Natural killer cell treated with Interleukin-12 subunit alpha and Interleukin-12 subunit beta and Interleukin-15 and Interleukin-18, amount 100 ng/mL, for 72 hours (primary cell): ENCODE data around the gene SH3RF1. TPM values are rescaled to one million over a fixed set of nuclear protein-coding genes. Genes with fewer than 3 reads are reported as not detected.
A peak's percentile ranks its signal among the peaks of the same experiment; 100 is the strongest.
"Not testable (repeated sequence)": the region's sequence is repeated elsewhere in the genome, so short reads cannot be mapped to it uniquely, and the experiment has no call there.

ENCODE experiments used
- ATAC-seq, 2 donors: fragments of 150-1000 bp; cut with Tn5 transposase in 1 of 2; sonication (Bioruptor Pico), chemical (Tn5 transposase) in 1 of 2; 2 replicates each; pipeline ENCODE4 v1.10.0; 2021
- DNase-seq: peaks from one replicate; pipeline ENCODE4 v3.0.0; 2022; ENCODE audit warnings: low spot score
- H3K27ac Mint-ChIP-seq, 2 donors: 1 replicate in 1 of 2; 2 replicates in 1 of 2; pipeline ENCODE4 v1.8.0; 2022; ENCODE audit warnings: mixed read lengths in 2 of 2, mild to moderate bottlenecking in 1 of 2, moderate library complexity in 1 of 2
- H3K27me3 Mint-ChIP-seq, 2 donors: 1 replicate in 1 of 2; 2 replicates in 1 of 2; pipeline ENCODE4 v1.8.0; 2022; ENCODE audit warnings: mixed read lengths in 2 of 2
- H3K36me3 Mint-ChIP-seq: one replicate; pipeline ENCODE4 v1.8.0; 2022; ENCODE audit warnings: mixed read lengths
- H3K4me1 Mint-ChIP-seq, 2 donors: 1 replicate in 1 of 2; 2 replicates in 1 of 2; pipeline ENCODE4 v1.8.0; 2022; ENCODE audit warnings: low read depth in 2 of 2, mixed read lengths in 2 of 2, mild to moderate bottlenecking in 1 of 2
- H3K4me3 Mint-ChIP-seq: one replicate; pipeline ENCODE4 v1.8.0; 2022; ENCODE audit warnings: mixed read lengths
- H3K9me3 Mint-ChIP-seq: 2 replicates; pipeline ENCODE4 v1.8.0; 2022; ENCODE audit warnings: mixed read lengths
- total RNA-seq, 2 donors: library from RNA; stranded (reverse); gene quantifications; one replicate each; pipeline ENCODE4 v1.2.3, GENCODE V29; 2022

Gene SH3RF1
- total RNA-seq, 2 donors from 2014 or later = 0.64 to 1.3 TPM

DNA sequence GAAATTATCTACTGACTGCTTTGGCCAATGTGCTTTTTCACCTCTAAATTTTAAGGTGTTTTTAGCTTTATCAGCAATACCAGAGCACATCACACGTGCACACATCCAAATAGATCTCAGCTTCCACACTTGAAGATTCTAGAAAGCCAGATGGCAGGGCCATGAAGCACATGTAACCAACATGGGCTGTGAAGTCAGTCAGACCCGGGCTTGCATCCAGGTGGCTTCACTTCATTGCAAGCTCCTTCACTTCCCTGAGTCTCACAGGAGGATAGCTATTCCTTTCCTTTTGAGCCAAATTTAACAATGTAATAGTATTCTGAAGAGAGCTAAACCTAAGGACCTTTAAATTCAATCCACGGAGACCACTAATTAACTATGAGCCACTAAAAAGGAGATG lies 86.5 kb downstream of the SH3RF1 start:
- Mint-ChIP-seq H3K9me3 (no peaks in the 10 kb centered on the region), H3K4me1 (peaks cover 6 to 10% of the 10 kb centered on the region in 2 donors), H3K4me3 (no peak overlapping the region), H3K36me3 (no peaks in the 10 kb centered on the region), H3K27me3 (peaks cover 2 to 21% of the 10 kb centered on the region in 2 donors), H3K27ac (no peak overlapping the region)
- no peak for DNase-seq
- ATAC-seq = no peak

DNA sequence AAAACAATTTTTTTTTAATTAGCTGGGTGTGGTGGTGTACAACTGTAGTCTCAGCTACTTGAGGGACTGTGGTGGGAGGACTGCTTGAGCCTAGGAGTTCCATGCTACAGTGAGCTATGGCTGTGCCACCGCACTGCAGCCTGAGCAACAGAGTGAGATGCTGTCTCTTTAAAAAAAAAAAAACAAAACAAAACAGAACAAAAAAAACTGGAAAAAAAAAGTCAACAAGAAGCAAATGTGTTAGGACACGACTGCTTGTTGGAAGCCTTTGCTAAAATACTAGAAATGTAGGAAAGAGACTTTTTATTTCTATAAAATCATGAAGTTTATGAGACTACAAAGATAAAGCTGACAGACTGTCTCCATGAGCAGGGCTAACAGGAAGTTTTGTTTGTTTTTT lies 87.2 kb downstream of the SH3RF1 start:
- H3K27ac Mint-ChIP-seq = no peak overlapping the region
- H3K36me3 Mint-ChIP-seq = no peaks in the 10 kb centered on the region
- H3K4me3 Mint-ChIP-seq = no peak overlapping the region
- peaks cover 2 to 17% of the 10 kb centered on the region in 2 donors for H3K27me3 Mint-ChIP-seq
- no peaks in the 10 kb centered on the region for H3K9me3 Mint-ChIP-seq
- H3K4me1 Mint-ChIP-seq = peaks cover 2 to 4% of the 10 kb centered on the region in 2 donors
- ATAC-seq (no peak), DNase-seq (no peak)

DNA sequence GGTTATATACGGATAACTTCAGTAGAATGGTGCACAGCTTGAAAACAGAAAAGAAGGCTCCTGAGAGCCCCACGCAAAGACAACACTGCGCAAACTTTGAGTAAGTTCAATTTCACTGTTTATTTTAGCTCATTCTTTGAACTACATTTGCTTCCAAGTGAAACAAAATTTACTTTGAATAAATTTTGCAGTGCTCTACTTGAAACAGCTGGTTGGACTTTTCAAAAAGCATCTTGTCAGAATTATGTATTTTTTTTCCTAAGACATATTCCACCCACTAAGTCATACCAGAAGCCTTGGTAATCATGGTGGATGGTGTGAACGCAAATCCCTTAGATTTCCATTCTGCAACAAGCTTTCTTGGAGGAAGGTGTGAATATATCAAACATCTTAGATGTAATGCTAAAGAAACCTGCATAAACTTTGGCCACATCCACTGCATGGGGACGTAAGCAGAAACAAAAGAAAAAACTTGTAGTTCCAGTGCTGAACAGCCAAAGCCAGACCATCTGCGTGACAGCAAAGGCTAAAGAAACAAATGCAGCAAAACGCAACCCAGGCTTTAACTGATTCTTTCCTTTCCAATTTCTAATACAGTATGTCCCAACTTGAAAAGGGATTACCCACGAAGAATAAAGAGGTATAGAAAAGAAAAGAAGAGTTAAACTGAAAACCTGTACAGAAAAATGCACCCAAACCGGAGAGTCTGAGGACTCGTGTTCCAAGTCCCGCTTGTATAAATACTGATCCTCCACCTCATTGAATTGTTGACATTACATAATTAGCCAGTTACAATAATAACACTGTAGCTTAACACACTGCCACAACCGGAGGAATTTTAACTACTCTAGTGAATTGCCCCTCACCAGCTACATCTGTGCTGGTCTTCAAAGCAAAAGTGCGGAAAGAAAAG lies 90.9 kb downstream of the SH3RF1 start:
- H3K27me3 Mint-ChIP-seq = peaks cover 2 to 8% of the 10 kb centered on the region in 2 donors
- no peaks in the 10 kb centered on the region for H3K9me3 Mint-ChIP-seq
- DNase-seq (no peak), ATAC-seq (no peak)
- H3K4me3 Mint-ChIP-seq = no peak overlapping the region
- H3K4me1 Mint-ChIP-seq = peaks cover 8 to 10% of the 10 kb centered on the region in 2 donors
- H3K27ac Mint-ChIP-seq = no peak overlapping the region
- no peaks in the 10 kb centered on the region for H3K36me3 Mint-ChIP-seq

DNA sequence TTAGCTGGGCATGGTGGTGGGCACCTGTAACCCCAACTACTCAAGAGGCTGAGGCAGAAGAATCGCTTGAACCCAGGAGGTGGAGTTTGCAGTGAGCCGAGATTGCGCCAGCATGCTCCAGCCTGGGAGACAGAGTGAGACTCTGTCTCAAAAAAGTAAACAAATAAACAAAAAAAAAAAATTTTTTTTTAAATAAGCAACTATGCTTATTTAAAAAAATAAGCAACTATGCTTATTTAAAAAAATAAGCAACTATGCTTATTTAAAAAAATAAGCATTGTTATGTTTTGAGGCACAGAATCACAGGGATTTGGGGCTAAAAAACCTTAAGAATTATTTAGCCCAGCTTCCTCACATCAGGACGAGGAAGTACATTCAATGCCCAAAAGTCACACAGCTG lies 92.7 kb downstream of the SH3RF1 start:
- not testable (repeated sequence) for ATAC-seq, DNase-seq, H3K27me3 Mint-ChIP-seq, H3K9me3 Mint-ChIP-seq, H3K27ac Mint-ChIP-seq, H3K4me3 Mint-ChIP-seq, H3K36me3 Mint-ChIP-seq
- H3K4me1 Mint-ChIP-seq = peaks cover 15 to 16% of the 10 kb centered on the region in 2 donors

DNA sequence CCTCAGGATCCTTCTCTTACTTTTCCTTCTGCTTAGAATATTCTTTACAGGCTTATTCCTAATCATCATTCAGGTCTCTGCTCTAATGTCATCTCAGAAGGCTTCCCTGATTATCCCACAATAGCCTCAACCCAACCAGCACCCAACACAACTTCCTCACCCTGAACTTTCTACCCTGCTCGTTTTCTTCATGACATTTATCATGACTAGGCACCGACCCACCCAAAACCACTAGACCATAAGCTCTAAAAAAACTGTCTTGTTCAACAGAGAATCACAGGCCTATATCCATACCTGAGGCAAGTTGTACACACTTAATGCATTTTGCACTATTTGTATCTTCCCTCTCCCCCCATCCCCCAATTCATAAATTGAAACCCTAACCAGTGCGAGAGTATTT lies 95.3 kb downstream of the SH3RF1 start:
- ATAC-seq = no peak
- H3K27ac Mint-ChIP-seq = no peak overlapping the region
- no peaks in the 10 kb centered on the region for H3K9me3 Mint-ChIP-seq
- H3K4me1 Mint-ChIP-seq = peaks cover 15 to 16% of the 10 kb centered on the region in 2 donors
- H3K4me3 Mint-ChIP-seq = peak overlapping the region; percentile 48
- peaks cover 0 to 5% of the 10 kb centered on the region in 2 donors for H3K27me3 Mint-ChIP-seq
- DNase-seq = no peak
- no peaks in the 10 kb centered on the region for H3K36me3 Mint-ChIP-seq

DNA sequence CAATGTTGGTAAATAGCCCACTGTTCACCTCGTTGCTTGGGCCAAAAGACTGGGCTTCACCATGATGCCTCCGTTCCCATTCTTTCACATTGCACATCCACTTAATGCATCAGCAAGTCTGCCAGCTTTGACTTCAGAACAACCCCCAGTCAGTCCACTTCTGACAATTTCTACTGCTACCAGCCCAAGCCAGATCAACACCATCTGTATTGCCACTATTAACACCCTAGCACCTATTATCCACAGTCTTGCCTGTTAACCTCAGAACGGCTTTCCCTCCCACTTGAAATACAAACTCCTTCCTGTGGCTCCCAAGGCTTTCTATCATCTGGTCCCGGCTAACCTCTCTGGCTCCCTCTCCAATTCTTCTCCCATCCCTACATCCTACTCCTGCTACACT lies 95.7 kb downstream of the SH3RF1 start:
- Mint-ChIP-seq H3K4me1 (peaks cover 15 to 16% of the 10 kb centered on the region in 2 donors), H3K9me3 (no peaks in the 10 kb centered on the region), H3K36me3 (no peaks in the 10 kb centered on the region), H3K27me3 (peaks cover 0 to 5% of the 10 kb centered on the region in 2 donors), H3K27ac (no peak overlapping the region), H3K4me3 (peak overlapping the region; percentile 48)
- ATAC-seq (peak in 1 of 2 donors; percentile 45), DNase-seq (no peak)

DNA sequence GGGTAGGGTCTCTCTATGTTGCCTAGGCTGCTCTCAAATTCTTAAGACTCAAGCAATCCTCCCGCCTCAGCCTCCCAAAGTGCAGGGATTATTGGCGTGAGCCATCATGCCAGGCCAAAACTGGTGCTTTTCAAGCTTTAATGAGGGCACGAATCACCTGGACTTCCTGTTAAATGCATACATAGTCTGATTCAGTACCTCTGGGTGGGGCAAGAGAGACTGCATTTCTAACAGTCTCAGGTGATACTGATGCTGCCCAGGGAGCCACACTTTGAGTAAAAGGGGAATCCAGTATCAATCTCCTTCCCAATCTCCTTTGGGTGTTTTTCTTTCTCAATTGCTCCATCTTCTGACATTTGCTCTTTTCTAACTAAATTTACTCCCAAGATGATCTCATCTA lies 96.5 kb downstream of the SH3RF1 start:
- Mint-ChIP-seq H3K27ac (no peak overlapping the region), H3K27me3 (peaks cover 0 to 5% of the 10 kb centered on the region in 2 donors), H3K36me3 (no peaks in the 10 kb centered on the region), H3K9me3 (no peaks in the 10 kb centered on the region), H3K4me1 (peaks cover 15 to 16% of the 10 kb centered on the region in 2 donors), H3K4me3 (no peak overlapping the region)
- ATAC-seq = no peak
- DNase-seq = no peak

DNA sequence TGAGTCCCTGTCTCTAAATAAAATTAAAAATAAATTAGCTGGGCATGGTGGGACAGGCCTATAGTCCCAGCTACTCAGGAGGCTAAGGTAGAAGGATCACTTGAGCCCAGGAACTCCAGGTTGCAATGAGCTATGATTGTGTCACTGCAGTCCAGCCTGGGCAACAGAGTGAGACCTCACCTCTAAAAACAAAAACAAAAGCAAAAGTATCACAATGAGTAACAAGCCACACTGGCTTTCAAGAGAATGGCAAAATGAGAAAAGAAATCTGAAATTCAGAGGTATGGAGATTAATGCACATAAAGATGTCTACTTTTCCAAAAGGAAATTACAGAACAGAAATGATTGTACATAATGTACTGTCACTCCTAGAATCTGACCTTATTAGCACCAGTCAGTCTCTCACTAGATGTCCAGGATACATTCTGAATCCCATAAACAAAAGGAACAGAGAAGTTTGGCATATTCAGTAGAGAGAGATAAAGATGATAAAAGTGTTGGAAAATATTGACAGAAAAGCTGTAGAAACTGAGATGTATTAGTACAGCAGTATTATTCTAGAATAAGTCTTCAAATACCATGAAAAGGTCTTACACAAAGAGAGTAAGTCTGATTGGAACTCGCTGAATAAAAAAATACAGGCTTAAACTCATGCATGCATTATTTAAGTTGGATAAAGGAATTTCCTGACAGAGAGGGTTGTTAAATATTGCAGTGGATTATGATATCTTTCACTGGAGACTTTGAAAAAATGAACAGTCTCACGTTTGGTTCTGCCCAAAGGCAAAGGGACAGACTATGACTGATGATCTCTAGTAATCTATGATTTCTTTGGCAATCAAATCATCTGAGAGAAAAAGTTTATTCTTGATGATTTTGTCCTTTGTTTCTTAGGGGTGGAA lies 102.5 kb downstream of the SH3RF1 start:
- H3K27me3 Mint-ChIP-seq = peaks cover 0 to 12% of the 10 kb centered on the region in 2 donors
- no peaks in the 10 kb centered on the region for H3K9me3 Mint-ChIP-seq
- peak overlapping the region; percentile 5 for H3K4me3 Mint-ChIP-seq
- DNase-seq (no peak), ATAC-seq (peak; percentile 68 to 79)
- H3K4me1 Mint-ChIP-seq = peaks cover 12% of the 10 kb centered on the region in 2 donors
- H3K36me3 Mint-ChIP-seq = no peaks in the 10 kb centered on the region
- no peak overlapping the region for H3K27ac Mint-ChIP-seq

DNA sequence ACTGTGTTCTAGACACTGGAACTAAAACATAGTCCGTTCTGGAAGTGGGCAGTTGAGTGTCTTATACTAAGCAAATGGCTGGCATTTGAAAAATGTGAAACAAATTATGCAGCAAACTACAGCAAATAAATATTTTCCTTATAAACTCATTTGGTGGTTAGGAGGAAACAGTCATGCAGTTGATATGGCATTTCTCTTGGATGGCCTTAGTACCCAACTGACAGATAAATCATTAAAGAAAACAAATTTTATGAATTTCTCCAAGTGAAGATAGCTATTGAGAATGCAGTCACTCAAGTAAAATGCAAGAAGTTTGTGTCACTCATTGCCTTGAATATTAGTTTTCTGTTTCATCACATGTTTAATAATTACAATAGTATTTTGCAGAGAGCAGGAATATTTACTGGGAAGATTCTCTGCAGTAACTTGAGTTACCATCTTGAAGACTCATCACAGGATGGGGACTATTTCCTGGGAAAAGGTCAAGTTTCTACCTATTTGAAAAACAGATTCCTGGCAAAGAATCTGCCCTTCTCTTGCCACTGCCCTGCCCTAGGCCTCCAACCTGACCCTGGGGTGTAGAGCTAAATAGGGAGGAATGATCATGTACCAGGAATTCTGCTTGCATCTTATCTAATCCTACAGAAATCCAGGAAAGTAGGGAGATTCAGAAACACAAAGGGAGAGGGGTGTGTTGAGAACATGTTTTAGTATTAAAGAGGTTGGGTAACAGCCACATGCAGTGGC lies 105.9 kb downstream of the SH3RF1 start:
- Mint-ChIP-seq H3K9me3 (no peaks in the 10 kb centered on the region), H3K36me3 (no peaks in the 10 kb centered on the region), H3K27ac (no peak overlapping the region), H3K4me3 (no peak overlapping the region), H3K27me3 (peaks cover 5 to 7% of the 10 kb centered on the region in 2 donors), H3K4me1 (peaks cover 12% of the 10 kb centered on the region in 2 donors)
- ATAC-seq = no peak
- DNase-seq = no peak

DNA sequence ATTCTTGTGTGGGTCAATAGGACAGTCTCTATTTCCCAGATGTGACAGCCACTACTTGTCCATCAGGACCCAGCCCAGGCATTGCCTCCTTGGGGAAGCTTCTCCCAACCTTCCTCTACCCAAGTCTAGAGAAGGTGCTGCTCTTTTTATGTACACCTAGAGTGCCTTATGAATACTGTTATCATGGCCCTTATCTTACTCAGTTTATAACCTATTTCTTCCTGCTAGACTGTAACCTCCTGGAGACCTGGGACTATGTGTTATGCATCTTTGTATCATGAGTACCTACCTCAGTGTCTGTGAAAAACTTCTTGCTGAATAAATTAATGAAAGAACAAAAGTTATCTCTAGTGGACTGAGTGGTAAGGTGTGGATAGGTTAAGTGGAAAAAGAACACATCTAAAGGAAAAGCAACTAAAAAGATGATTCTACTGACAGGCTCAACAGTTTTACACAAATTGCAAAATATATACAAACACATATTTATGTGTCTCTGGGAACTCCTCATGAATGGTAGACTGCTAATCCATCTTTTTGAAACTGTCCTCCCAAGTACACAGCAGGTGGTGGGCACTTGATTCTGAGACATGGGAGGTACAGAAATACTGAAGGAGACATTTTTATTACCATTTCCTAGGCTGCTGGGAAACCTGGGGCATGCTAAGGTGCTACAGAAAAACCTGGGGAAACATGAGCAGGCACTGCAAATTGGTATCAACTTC lies 106.6 kb downstream of the SH3RF1 start:
- H3K36me3 Mint-ChIP-seq = no peaks in the 10 kb centered on the region
- H3K27me3 Mint-ChIP-seq = peaks cover 5 to 7% of the 10 kb centered on the region in 2 donors
- DNase-seq (no peak), ATAC-seq (no peak)
- peaks cover 12% of the 10 kb centered on the region in 2 donors for H3K4me1 Mint-ChIP-seq
- H3K27ac Mint-ChIP-seq = no peak overlapping the region
- H3K9me3 Mint-ChIP-seq = no peaks in the 10 kb centered on the region
- no peak overlapping the region for H3K4me3 Mint-ChIP-seq

DNA sequence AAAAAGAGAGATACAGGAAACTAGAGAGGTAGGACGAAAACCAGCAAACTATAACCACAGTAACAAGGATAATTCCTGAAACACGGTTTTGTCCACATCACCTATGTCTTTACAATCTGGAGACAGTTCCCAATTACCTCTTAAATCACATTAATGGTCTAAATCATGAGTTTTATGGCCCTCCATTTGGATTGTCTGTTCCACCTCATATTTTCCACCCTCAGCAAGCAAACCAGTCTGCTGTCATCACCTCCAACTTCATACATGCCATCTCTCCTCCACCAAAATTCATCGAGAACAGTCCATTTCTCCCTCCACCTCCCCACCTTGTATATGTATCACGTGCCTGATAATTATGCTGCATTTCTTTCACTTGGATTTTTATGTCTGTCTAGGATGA lies 107.3 kb downstream of the SH3RF1 start:
- peaks cover 9 to 10% of the 10 kb centered on the region in 2 donors for H3K4me1 Mint-ChIP-seq
- no peaks in the 10 kb centered on the region for H3K9me3 Mint-ChIP-seq
- ATAC-seq = no peak
- H3K36me3 Mint-ChIP-seq = no peaks in the 10 kb centered on the region
- no peak overlapping the region for H3K4me3 Mint-ChIP-seq
- H3K27me3 Mint-ChIP-seq = peaks cover 5 to 7% of the 10 kb centered on the region in 2 donors
- no peak for DNase-seq
- no peak overlapping the region for H3K27ac Mint-ChIP-seq

DNA sequence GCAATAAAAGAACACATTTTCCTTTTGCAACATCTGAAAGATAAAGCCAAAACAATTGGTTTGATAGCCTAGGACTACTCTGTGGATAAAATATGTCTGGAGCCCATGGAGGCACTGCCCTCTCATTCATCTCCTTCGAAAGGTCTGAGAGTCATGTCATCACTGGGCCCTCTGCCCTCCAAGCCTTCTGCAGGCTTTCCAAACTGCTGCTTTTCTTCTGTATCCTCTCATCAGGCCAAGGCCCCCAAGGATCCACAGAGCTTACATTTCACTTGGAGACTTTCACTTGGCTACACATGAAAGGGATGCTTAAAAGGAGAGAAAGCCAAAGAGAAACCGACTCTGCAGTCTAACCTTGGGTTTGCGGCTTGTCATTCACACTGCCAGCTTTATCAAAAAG lies 109.9 kb downstream of the SH3RF1 start:
- no peak overlapping the region for H3K4me3 Mint-ChIP-seq
- H3K27me3 Mint-ChIP-seq = peaks cover 7 to 8% of the 10 kb centered on the region in 2 donors
- no peaks in the 10 kb centered on the region for H3K9me3 Mint-ChIP-seq
- DNase-seq (no peak), ATAC-seq (no peak)
- no peaks in the 10 kb centered on the region for H3K36me3 Mint-ChIP-seq
- H3K27ac Mint-ChIP-seq = no peak overlapping the region
- H3K4me1 Mint-ChIP-seq = no peaks in the 10 kb centered on the region
